GM23338 (cell line): Measurements from ENCODE around the gene TET2. TPM values are rescaled to one million over a fixed set of nuclear protein-coding genes. Genes with fewer than 3 reads are reported as not detected.

Experiments
- ATAC-seq: fragments of 200-7000 bp; cut with Tn5 transposase; 3 replicates; pipeline ENCODE4 v1.9.1; 2020
- DNase-seq: peaks from one replicate; pipeline ENCODE4 v3.0.0-alpha.2; 2015; ENCODE audit warnings: low spot score
- H2AFZ ChIP-seq: fragments of 200-600 bp; sonication (generic); 2 replicates; pipeline ENCODE4 v1.8.0; 2016; ENCODE audit warnings: antibody characterized with exemption, mild to moderate bottlenecking, moderate library complexity
- H3F3A ChIP-seq: fragments of 200-600 bp; sonication (generic); replicated peaks from 2 replicates; pipeline ENCODE4 v1.8.0; 2017; ENCODE audit warnings: antibody characterized with exemption, mixed run types, low read depth
- H3K27ac ChIP-seq: fragments of 200-600 bp; sonication (generic); 2 replicates; pipeline ENCODE4 v1.6.1; 2016; ENCODE audit warnings: low read depth
- H3K27me3 ChIP-seq: fragments of 200-600 bp; sonication (generic); 2 replicates; pipeline ENCODE4 v1.8.0; 2016; ENCODE audit warnings: mild to moderate bottlenecking, mixed run types, moderate library complexity; ENCODE audit not compliant: insufficient read depth
- H3K36me3 ChIP-seq: fragments of 200-600 bp; sonication (generic); 2 replicates; pipeline ENCODE4 v1.8.0; 2016; ENCODE audit warnings: mild to moderate bottlenecking; ENCODE audit not compliant: insufficient read depth
- H3K4me1 ChIP-seq: fragments of 200-600 bp; sonication (generic); 2 replicates; pipeline ENCODE4 v1.8.0; 2016; ENCODE audit warnings: mild to moderate bottlenecking, moderate library complexity; ENCODE audit not compliant: insufficient read depth
- H3K4me2 ChIP-seq: fragments of 200-600 bp; sonication (generic); 2 replicates; pipeline ENCODE4 v1.7.1; 2017; ENCODE audit warnings: mixed run types
- H3K4me3 ChIP-seq: fragments of 200-600 bp; sonication (generic); 2 replicates; pipeline ENCODE4 v1.6.1; 2016; ENCODE audit warnings: mixed run types
- H3K79me2 ChIP-seq: fragments of 200-600 bp; sonication (generic); replicated peaks from 2 replicates; pipeline ENCODE4 v1.8.0; 2017; ENCODE audit warnings: mild to moderate bottlenecking; ENCODE audit not compliant: insufficient read depth
- H3K9me2 ChIP-seq: fragments of 200-600 bp; sonication (generic); 2 replicates; pipeline ENCODE4 v1.8.0; 2017; ENCODE audit not compliant: insufficient read depth
- H4K20me1 ChIP-seq: fragments of 200-600 bp; sonication (generic); replicated peaks from 2 replicates; pipeline ENCODE4 v1.8.0; 2017; ENCODE audit warnings: mild to moderate bottlenecking; ENCODE audit not compliant: insufficient read depth
- H3K27ac Mint-ChIP-seq: 2 replicates; pipeline ENCODE4 v1.8.0; 2020; ENCODE audit warnings: inconsistent platforms, mild to moderate bottlenecking, moderate library complexity, mixed read lengths
- H3K27me3 Mint-ChIP-seq: 3 replicates; pipeline ENCODE4 v1.8.0; 2022; ENCODE audit warnings: low read depth, mild to moderate bottlenecking, moderate library complexity, mixed read lengths, inconsistent platforms; ENCODE audit not compliant: insufficient read depth, poor library complexity
- H3K36me3 Mint-ChIP-seq: 3 replicates; pipeline ENCODE4 v1.8.0; 2021; ENCODE audit warnings: low read depth, mild to moderate bottlenecking, inconsistent platforms, moderate library complexity, mixed read lengths
- H3K4me1 Mint-ChIP-seq: 3 replicates; pipeline ENCODE4 v1.8.0; 2020; ENCODE audit warnings: mild to moderate bottlenecking, inconsistent platforms, mixed read lengths
- H3K4me3 Mint-ChIP-seq: 3 replicates; pipeline ENCODE4 v1.8.0; 2021; ENCODE audit warnings: moderate library complexity, mild to moderate bottlenecking, inconsistent platforms, mixed read lengths
- H3K9me3 Mint-ChIP-seq: 3 replicates; pipeline ENCODE4 v1.8.0; 2020; ENCODE audit warnings: moderate library complexity, mild to moderate bottlenecking, inconsistent platforms, mixed read lengths
- CREB1 ChIP-seq: fragments of 250-450 bp; sonication (Bioruptor Pico); IDR thresholded peaks from 2 replicates; pipeline ENCODE4 v1.5.0; 2020; ENCODE audit warnings: low read depth, mild to moderate bottlenecking, moderate library complexity
- EZH2 ChIP-seq: fragments of 200-600 bp; sonication (generic); IDR thresholded peaks from one replicate; pipeline ENCODE4 v1.8.0; 2017; ENCODE audit warnings: antibody characterized with exemption, mild to moderate bottlenecking, low read depth; ENCODE audit not compliant: unreplicated experiment
- EZH2phosphoT487 ChIP-seq: fragments of 200-600 bp; sonication (generic); IDR thresholded peaks from one replicate; pipeline ENCODE4 v1.8.1; 2018; ENCODE audit warnings: antibody characterized with exemption; ENCODE audit not compliant: unreplicated experiment
- JUNB ChIP-seq: IDR thresholded peaks from one replicate; pipeline ENCODE4 v1.6.1; 2016; ENCODE audit warnings: antibody characterized with exemption; ENCODE audit not compliant: unreplicated experiment
- NANOG ChIP-seq: IDR thresholded peaks from 2 replicates; pipeline ENCODE4 v1.6.1; 2016; ENCODE audit warnings: antibody characterized with exemption, borderline replicate concordance
- POLR2AphosphoS5 ChIP-seq: IDR thresholded peaks from 2 replicates; pipeline ENCODE4 v1.6.1; 2016; ENCODE audit warnings: antibody characterized with exemption, low read depth
- STAT1 ChIP-seq: IDR thresholded peaks from one replicate; pipeline ENCODE4 v1.6.1; 2016; ENCODE audit warnings: antibody characterized with exemption; ENCODE audit not compliant: unreplicated experiment
- ZNF114 ChIP-seq: fragments of 250-450 bp; sonication (Bioruptor Pico); IDR thresholded peaks from 2 replicates; pipeline ENCODE4 v1.5.0; 2020; ENCODE audit warnings: mild to moderate bottlenecking, moderate library complexity
- ZNF331 ChIP-seq: fragments of 250-450 bp; sonication (Bioruptor Pico); IDR thresholded peaks from 2 replicates; pipeline ENCODE4 v1.5.0; 2020; ENCODE audit warnings: low read depth, mild to moderate bottlenecking, moderate library complexity
- polyA plus RNA-seq: library from polyadenylated mRNA; unstranded; fragments of >200 nt; fragmentation: Nextera tagmentation; extraction: Ambion mirVana; gene quantifications from 2 replicates; pipeline ENCODE4 v1.2.1, GENCODE V29; 2016
- total RNA-seq: library from RNA; depleted of rRNA; stranded (reverse); fragments of >200 nt; shearing (Covaris generic); gene quantifications from 2 replicates; pipeline ENCODE4 v1.2.3, GENCODE V29; 2014
- TF ChIP-seq, protein P1 (sequence below): IDR thresholded peaks from 2 replicates; pipeline ENCODE4 v1.6.1; 2016; ENCODE audit warnings: antibody characterized with exemption
- TF ChIP-seq, protein P2 (sequence below), 2 experiments: fragments of 200-600 bp in 1 of 2; sonication (generic) in 1 of 2; conservative IDR thresholded peaks; 2 replicates each; pipeline versions ENCODE4 v1.5.1 to v1.6.1; 2016 to 2017; ENCODE audit warnings: antibody characterized with exemption in 2 of 2, low read depth in 2 of 2, mild to moderate bottlenecking in 2 of 2, moderate library complexity in 1 of 2
- TF ChIP-seq, protein P3 (sequence below): IDR thresholded peaks from one replicate; pipeline ENCODE4 v1.6.1; 2018; ENCODE audit warnings: antibody characterized with exemption; ENCODE audit not compliant: unreplicated experiment
- TF ChIP-seq, protein P4 (sequence below): fragments of 250-450 bp; sonication (Bioruptor Pico); IDR thresholded peaks from 2 replicates; pipeline ENCODE4 v1.5.0; 2020; ENCODE audit warnings: mild to moderate bottlenecking, moderate library complexity

TET2 gene
- total and polyA plus RNA-seq, 2 experiments from 2014 or later = 1.2 to 2.2 TPM

DNA sequence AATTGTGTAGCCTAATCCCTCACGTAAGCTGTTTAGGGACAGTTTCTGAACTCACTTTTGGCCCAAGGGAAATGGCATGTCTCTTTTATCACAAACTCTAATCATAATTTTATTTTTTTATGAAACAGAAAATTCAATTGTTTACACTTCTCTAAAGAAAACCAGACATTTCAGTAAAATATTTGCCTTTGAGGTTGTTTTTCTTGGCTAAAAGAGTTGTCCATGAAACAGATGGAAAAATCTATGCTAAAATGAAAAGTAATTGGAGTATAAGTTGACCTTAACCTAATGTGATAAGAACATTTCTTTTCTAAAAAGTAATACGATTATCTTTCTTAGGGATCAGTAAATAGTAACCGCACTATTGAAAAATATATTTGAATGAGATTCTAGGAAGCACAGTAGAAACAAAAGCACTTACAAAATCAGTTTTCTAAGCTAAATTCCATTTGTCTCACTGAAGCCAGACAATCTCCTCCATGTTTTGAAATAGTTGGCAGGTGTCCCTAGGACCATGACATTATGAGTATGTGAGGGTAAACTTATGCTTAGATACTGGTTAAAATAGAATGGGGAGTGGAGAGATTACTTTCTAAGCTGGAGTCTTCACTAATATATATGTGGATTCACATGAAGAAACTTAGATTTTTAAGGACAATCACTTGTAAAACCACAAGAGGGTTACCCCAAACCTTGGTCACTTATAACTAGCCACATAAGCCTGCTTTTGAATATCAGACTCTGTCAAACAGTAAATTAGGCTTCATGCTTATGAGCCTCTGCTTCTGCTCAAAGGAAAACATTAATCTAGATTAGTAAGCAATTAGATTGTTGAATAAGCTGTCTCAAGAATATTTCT, 20.1 kb upstream of the TET2 start:
- no peak overlapping the region for H3K27ac ChIP-seq
- TF ChIP-seq, protein P1, sequence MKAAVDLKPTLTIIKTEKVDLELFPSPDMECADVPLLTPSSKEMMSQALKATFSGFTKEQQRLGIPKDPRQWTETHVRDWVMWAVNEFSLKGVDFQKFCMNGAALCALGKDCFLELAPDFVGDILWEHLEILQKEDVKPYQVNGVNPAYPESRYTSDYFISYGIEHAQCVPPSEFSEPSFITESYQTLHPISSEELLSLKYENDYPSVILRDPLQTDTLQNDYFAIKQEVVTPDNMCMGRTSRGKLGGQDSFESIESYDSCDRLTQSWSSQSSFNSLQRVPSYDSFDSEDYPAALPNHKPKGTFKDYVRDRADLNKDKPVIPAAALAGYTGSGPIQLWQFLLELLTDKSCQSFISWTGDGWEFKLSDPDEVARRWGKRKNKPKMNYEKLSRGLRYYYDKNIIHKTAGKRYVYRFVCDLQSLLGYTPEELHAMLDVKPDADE = no peak
- no peak for TF ChIP-seq EZH2phosphoT487
- TF ChIP-seq POLR2AphosphoS5 = no peak
- TF ChIP-seq, protein P2, sequence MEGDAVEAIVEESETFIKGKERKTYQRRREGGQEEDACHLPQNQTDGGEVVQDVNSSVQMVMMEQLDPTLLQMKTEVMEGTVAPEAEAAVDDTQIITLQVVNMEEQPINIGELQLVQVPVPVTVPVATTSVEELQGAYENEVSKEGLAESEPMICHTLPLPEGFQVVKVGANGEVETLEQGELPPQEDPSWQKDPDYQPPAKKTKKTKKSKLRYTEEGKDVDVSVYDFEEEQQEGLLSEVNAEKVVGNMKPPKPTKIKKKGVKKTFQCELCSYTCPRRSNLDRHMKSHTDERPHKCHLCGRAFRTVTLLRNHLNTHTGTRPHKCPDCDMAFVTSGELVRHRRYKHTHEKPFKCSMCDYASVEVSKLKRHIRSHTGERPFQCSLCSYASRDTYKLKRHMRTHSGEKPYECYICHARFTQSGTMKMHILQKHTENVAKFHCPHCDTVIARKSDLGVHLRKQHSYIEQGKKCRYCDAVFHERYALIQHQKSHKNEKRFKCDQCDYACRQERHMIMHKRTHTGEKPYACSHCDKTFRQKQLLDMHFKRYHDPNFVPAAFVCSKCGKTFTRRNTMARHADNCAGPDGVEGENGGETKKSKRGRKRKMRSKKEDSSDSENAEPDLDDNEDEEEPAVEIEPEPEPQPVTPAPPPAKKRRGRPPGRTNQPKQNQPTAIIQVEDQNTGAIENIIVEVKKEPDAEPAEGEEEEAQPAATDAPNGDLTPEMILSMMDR (conservative IDR thresholded peaks at IDR 0.05; ENCODE audit: low read depth in 2 of 2) = no peak
- TF ChIP-seq ZNF331 = no peak
- no peak for TF ChIP-seq STAT1
- TF ChIP-seq CREB1 (CRISPR knock-in tag) = no peak
- no peak for TF ChIP-seq JUNB
- no peak for TF ChIP-seq EZH2
- TF ChIP-seq, protein P3, sequence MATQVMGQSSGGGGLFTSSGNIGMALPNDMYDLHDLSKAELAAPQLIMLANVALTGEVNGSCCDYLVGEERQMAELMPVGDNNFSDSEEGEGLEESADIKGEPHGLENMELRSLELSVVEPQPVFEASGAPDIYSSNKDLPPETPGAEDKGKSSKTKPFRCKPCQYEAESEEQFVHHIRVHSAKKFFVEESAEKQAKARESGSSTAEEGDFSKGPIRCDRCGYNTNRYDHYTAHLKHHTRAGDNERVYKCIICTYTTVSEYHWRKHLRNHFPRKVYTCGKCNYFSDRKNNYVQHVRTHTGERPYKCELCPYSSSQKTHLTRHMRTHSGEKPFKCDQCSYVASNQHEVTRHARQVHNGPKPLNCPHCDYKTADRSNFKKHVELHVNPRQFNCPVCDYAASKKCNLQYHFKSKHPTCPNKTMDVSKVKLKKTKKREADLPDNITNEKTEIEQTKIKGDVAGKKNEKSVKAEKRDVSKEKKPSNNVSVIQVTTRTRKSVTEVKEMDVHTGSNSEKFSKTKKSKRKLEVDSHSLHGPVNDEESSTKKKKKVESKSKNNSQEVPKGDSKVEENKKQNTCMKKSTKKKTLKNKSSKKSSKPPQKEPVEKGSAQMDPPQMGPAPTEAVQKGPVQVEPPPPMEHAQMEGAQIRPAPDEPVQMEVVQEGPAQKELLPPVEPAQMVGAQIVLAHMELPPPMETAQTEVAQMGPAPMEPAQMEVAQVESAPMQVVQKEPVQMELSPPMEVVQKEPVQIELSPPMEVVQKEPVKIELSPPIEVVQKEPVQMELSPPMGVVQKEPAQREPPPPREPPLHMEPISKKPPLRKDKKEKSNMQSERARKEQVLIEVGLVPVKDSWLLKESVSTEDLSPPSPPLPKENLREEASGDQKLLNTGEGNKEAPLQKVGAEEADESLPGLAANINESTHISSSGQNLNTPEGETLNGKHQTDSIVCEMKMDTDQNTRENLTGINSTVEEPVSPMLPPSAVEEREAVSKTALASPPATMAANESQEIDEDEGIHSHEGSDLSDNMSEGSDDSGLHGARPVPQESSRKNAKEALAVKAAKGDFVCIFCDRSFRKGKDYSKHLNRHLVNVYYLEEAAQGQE = no peak
- TF ChIP-seq NANOG = no peak
- TF ChIP-seq ZNF114 = no peak
- TF ChIP-seq, protein P4, sequence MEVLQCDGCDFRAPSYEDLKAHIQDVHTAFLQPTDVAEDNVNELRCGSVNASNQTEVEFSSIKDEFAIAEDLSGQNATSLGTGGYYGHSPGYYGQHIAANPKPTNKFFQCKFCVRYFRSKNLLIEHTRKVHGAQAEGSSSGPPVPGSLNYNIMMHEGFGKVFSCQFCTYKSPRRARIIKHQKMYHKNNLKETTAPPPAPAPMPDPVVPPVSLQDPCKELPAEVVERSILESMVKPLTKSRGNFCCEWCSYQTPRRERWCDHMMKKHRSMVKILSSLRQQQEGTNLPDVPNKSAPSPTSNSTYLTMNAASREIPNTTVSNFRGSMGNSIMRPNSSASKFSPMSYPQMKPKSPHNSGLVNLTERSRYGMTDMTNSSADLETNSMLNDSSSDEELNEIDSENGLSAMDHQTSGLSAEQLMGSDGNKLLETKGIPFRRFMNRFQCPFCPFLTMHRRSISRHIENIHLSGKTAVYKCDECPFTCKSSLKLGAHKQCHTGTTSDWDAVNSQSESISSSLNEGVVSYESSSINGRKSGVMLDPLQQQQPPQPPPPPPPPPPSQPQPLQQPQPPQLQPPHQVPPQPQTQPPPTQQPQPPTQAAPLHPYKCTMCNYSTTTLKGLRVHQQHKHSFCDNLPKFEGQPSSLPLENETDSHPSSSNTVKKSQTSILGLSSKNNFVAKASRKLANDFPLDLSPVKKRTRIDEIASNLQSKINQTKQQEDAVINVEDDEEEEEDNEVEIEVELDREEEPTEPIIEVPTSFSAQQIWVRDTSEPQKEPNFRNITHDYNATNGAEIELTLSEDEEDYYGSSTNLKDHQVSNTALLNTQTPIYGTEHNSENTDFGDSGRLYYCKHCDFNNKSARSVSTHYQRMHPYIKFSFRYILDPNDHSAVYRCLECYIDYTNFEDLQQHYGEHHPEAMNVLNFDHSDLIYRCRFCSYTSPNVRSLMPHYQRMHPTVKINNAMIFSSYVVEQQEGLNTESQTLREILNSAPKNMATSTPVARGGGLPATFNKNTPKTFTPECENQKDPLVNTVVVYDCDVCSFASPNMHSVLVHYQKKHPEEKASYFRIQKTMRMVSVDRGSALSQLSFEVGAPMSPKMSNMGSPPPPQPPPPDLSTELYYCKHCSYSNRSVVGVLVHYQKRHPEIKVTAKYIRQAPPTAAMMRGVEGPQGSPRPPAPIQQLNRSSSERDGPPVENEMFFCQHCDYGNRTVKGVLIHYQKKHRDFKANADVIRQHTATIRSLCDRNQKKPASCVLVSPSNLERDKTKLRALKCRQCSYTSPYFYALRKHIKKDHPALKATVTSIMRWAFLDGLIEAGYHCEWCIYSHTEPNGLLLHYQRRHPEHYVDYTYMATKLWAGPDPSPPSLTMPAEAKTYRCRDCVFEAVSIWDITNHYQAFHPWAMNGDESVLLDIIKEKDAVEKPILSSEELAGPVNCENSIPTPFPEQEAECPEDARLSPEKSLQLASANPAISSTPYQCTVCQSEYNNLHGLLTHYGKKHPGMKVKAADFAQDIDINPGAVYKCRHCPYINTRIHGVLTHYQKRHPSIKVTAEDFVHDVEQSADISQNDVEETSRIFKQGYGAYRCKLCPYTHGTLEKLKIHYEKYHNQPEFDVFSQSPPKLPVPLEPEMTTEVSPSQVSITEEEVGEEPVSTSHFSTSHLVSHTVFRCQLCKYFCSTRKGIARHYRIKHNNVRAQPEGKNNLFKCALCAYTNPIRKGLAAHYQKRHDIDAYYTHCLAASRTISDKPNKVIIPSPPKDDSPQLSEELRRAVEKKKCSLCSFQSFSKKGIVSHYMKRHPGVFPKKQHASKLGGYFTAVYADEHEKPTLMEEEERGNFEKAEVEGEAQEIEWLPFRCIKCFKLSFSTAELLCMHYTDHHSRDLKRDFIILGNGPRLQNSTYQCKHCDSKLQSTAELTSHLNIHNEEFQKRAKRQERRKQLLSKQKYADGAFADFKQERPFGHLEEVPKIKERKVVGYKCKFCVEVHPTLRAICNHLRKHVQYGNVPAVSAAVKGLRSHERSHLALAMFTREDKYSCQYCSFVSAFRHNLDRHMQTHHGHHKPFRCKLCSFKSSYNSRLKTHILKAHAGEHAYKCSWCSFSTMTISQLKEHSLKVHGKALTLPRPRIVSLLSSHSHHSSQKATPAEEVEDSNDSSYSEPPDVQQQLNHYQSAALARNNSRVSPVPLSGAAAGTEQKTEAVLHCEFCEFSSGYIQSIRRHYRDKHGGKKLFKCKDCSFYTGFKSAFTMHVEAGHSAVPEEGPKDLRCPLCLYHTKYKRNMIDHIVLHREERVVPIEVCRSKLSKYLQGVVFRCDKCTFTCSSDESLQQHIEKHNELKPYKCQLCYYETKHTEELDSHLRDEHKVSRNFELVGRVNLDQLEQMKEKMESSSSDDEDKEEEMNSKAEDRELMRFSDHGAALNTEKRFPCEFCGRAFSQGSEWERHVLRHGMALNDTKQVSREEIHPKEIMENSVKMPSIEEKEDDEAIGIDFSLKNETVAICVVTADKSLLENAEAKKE (CRISPR knock-in tag) = no peak
- no peak overlapping the region for H3K27ac Mint-ChIP-seq
- H3K79me2 ChIP-seq = no peaks in the 10 kb centered on the region
- H3K4me1 ChIP-seq = no peaks in the 10 kb centered on the region
- H2AFZ ChIP-seq = no peak overlapping the region
- no peaks in the 10 kb centered on the region for H3K36me3 ChIP-seq
- H3K27me3 Mint-ChIP-seq = peaks cover 3% of the 10 kb centered on the region
- no peaks in the 10 kb centered on the region for H3F3A ChIP-seq
- H3K4me1 Mint-ChIP-seq = peaks cover 4% of the 10 kb centered on the region; the same call in 2 of the 3 replicates
- H3K9me3 Mint-ChIP-seq = no peaks in the 10 kb centered on the region
- DNase-seq = no peak
- no peak overlapping the region for H3K4me3 Mint-ChIP-seq
- H3K27me3 ChIP-seq = no peaks in the 10 kb centered on the region
- no peak overlapping the region for H3K4me2 ChIP-seq
- no peaks in the 10 kb centered on the region for H3K9me2 ChIP-seq
- ATAC-seq = no peak
- no peak overlapping the region for H3K4me3 ChIP-seq
- H3K36me3 Mint-ChIP-seq = no peaks in the 10 kb centered on the region
- H4K20me1 ChIP-seq = no peaks in the 10 kb centered on the region; the same call in 1 of the 2 replicates
